ENCODE results near the gene DGCR8. TPM values are rescaled to one million over a fixed set of nuclear protein-coding genes. Genes with fewer than 3 reads are reported as not detected.

DGCR8 gene
- total and polyA plus RNA-seq, 7 donors = 6.7 to 32.7 (median 15.3) TPM

DNA sequence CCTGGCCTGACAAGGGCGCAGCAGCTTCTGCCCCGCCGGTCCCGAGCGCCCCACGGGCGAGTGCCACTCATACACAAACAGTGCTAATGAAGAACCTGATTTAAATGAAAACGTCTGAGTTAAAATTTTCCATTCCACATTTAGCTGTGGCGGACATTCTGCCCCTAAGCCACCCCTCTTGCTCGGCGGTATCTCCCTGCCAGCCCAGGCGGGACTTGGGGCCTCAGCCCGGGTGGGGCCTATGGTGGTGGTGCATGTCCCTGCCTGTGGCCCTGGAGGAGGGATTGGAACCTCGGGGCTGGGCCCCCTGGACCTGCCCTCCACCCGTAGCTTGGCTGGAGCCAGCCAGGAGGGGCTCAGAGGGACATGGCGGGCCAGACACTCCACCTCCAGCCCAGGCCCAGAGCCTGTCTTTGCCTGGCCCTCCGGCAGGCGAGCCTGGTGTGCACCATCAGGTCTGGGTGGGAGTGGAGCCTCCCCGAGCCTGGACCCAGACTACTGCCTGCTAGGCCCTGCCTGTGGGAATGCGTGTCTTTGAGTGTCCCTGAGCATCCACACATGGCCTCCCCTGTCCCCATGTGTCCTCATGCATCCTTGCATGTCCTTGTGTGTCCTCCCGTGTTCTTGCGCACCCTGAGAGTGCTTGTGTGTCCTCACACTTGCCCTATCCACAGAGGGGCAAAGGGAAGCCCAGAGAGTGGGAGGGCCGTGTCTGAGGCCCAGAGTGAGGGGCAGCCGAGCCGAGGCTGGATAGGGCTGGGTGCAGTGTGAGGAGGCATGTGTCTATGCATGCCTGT, 56.0 kb downstream of the DGCR8 start:
- H3K27me3 ChIP-seq = no peaks in the 10 kb centered on the region
- no peak for DNase-seq
- H3K4me3 ChIP-seq = no peak overlapping the region
- no peaks in the 10 kb centered on the region for H3K9me3 ChIP-seq
- intact Hi-C loops (cut with DNase I) = loop anchor here (10.0 kb wide), 1 partner anchor 281 kb away; the partner anchor contains the start of genes GNB1L and RTL10
- peaks cover 0 to 14% (median 0%) of the 10 kb centered on the region in 4 donors for H3K36me3 ChIP-seq
- TF ChIP-seq POLR2AphosphoS5 (IDR thresholded peaks at IDR 0.05) = no peak
- TF ChIP-seq, protein P1, sequence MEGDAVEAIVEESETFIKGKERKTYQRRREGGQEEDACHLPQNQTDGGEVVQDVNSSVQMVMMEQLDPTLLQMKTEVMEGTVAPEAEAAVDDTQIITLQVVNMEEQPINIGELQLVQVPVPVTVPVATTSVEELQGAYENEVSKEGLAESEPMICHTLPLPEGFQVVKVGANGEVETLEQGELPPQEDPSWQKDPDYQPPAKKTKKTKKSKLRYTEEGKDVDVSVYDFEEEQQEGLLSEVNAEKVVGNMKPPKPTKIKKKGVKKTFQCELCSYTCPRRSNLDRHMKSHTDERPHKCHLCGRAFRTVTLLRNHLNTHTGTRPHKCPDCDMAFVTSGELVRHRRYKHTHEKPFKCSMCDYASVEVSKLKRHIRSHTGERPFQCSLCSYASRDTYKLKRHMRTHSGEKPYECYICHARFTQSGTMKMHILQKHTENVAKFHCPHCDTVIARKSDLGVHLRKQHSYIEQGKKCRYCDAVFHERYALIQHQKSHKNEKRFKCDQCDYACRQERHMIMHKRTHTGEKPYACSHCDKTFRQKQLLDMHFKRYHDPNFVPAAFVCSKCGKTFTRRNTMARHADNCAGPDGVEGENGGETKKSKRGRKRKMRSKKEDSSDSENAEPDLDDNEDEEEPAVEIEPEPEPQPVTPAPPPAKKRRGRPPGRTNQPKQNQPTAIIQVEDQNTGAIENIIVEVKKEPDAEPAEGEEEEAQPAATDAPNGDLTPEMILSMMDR (IDR thresholded peaks at IDR 0.05) = no peak
- TF ChIP-seq POLR2A (IDR thresholded peaks at IDR 0.05) = no peak
- no peak for TF ChIP-seq EP300 (IDR thresholded peaks at IDR 0.05)
- peaks cover 0 to 67% (median 62%) of the 10 kb centered on the region in 4 donors for H3K4me1 ChIP-seq
- H3K27ac ChIP-seq = no peak overlapping the region
- WGBS, 2 donors = 86 to 89% methylated on average over 25 of the region's 25 CpGs

DNA sequence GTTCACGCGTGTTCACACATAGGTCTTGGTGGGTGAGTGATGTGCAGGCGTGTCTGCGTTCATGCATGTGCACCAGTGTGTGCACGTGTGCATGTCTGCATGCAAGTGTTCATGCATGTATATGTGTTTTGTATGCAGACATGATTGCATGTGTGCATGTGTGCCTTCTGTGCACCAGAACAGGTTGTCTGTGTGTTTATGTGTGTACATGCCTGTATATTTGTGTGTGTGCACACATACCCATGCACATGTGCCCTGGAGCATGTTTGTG, 56.5 kb downstream of the DGCR8 start:
- peaks cover 0 to 67% (median 62%) of the 10 kb centered on the region in 4 donors for H3K4me1 ChIP-seq
- intact Hi-C loops (cut with DNase I) = loop anchor here (10.0 kb wide), 1 partner anchor 282 kb away; the partner anchor contains the start of genes GNB1L and RTL10
- no peak overlapping the region for H3K27ac ChIP-seq
- WGBS, 2 donors = 97% methylated on average over 5 of the region's 5 CpGs
- no peak overlapping the region for H3K4me3 ChIP-seq
- H3K36me3 ChIP-seq = peaks cover 0 to 14% (median 0%) of the 10 kb centered on the region in 4 donors
- TF ChIP-seq EP300 (IDR thresholded peaks at IDR 0.05) (no peak), POLR2A (IDR thresholded peaks at IDR 0.05) (no peak)
- H3K27me3 ChIP-seq = no peaks in the 10 kb centered on the region
- no peaks in the 10 kb centered on the region for H3K9me3 ChIP-seq
- no peak for DNase-seq

DNA sequence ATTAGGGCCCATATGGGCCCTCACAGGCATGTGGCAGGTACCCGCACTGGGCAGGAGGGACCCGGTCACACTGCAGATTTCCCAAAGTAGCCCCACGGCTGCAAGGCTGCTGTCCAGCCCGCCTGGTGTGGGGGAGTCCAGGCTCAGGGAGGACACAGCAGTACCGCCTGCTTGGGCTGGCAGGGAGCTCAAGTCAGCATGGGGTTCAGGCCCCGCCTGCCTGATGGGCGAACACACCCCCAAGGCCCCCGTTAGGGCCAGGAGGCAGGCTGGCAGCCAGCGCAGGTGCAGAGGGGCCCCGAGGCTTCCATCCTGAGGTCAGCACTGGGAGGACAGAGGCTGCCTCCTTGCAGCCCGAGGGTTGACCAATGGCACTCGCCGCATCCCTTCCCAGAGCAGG, 57.1 kb downstream of the DGCR8 start:
- intact Hi-C loops (cut with DNase I) = loop anchor here (10.0 kb wide), 1 partner anchor 282 kb away; the partner anchor contains the start of genes GNB1L and RTL10
- TF ChIP-seq, protein P1 (IDR thresholded peaks at IDR 0.05) = no peak
- TF ChIP-seq POLR2AphosphoS5 (IDR thresholded peaks at IDR 0.05) (no peak), POLR2A (IDR thresholded peaks at IDR 0.05) (no peak), EP300 (IDR thresholded peaks at IDR 0.05) (no peak)
- peaks cover 0 to 67% (median 62%) of the 10 kb centered on the region in 4 donors for H3K4me1 ChIP-seq
- H3K9me3 ChIP-seq = no peaks in the 10 kb centered on the region
- H3K4me3 ChIP-seq = no peak overlapping the region
- H3K27ac ChIP-seq = peak overlapping the region in 2 of 4 donors; percentile 28 to 39
- peaks cover 0 to 14% (median 0%) of the 10 kb centered on the region in 4 donors for H3K36me3 ChIP-seq
- DNase-seq = no peak
- 86 to 88% methylated on average over 13 of the region's 13 CpGs for WGBS, 2 donors
- H3K27me3 ChIP-seq = no peaks in the 10 kb centered on the region

DNA sequence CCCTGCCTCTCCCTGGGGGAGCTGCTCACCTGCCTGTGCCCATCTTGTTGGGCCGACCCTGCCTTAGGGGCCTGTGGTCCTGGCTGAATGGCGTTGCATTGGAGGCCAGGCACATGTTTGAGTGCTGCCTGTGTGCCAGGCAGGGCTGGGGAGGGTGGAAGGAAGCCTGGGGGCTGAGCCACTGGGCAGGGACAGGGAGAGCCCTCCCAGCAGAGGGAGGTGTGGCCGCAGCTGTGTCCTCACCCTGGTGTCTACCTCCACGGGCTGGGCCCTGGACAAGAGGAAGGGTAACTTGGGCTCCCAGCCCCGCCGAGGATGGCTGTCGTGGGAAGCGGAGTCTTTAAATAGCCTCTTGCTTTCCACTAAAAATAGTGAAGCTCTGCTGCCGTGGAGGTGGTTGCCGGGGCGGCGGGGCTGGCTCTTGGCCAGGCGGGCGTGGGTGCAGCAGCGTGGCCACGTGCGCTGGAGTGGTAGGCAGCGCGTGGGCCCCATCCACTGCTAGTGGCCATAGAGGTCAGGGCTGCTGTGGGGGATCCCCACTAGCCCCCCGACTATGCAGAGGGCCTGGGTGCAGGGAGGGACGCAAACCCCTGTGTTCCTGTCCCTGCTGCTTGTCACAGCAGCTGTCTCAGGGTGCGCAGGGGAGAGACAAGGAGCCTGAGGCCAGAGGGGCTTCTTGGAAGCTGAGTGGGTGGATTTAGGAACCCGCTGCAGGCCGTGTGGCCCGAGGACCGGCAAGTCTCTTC, 57.8 kb downstream of the DGCR8 start:
- peak overlapping the region in 1 of 4 donors; percentile 15 for H3K4me3 ChIP-seq
- H3K36me3 ChIP-seq = peaks cover 0 to 16% (median 0%) of the 10 kb centered on the region in 4 donors
- 39 to 47% methylated on average over 26 of the region's 26 CpGs for WGBS, 2 donors
- H3K4me1 ChIP-seq = peaks cover 0 to 59% (median 54%) of the 10 kb centered on the region in 4 donors
- no peak for DNase-seq
- no peaks in the 10 kb centered on the region for H3K9me3 ChIP-seq
- no peak for TF ChIP-seq POLR2AphosphoS5 (IDR thresholded peaks at IDR 0.05)
- TF ChIP-seq POLR2A (IDR thresholded peaks at IDR 0.05) = no peak
- TF ChIP-seq EP300 (IDR thresholded peaks at IDR 0.05) = no peak
- TF ChIP-seq, protein P1 (IDR thresholded peaks at IDR 0.05) = no peak
- peak overlapping the region; percentile 14 to 42 (median 34) for H3K27ac ChIP-seq
- intact Hi-C loops (cut with DNase I) = loop anchor here (10.0 kb wide), 1 partner anchor 283 kb away; the partner anchor contains the start of genes GNB1L and RTL10
- no peaks in the 10 kb centered on the region for H3K27me3 ChIP-seq

DNA sequence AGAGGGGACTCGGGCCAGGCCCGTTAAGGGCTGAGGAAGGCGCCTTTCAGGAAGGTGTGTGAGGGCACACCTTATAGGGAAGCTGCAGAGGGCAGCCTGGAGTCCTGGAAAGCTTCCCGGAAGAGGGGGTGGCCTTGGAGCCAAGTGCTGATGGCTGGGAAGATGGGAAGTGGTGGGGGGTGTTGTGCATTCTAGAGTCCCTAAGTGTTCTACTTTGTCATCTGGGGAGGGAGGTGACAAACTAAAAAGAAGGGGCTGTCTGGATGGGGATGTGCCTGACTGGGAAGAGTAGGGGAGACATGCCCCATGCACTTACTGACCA, 58.3 kb downstream of the DGCR8 start:
- Histone ChIP-seq H3K27ac (peak overlapping the region; percentile 14 to 42 (median 34)), H3K4me3 (no peak overlapping the region), H3K9me3 (no peaks in the 10 kb centered on the region), H3K27me3 (no peaks in the 10 kb centered on the region), H3K36me3 (peaks cover 0 to 22% (median 0%) of the 10 kb centered on the region in 4 donors), H3K4me1 (peaks cover 0 to 54% (median 49%) of the 10 kb centered on the region in 4 donors)
- WGBS, 2 donors = 24 to 66% methylated on average over 4 of the region's 4 CpGs
- TF ChIP-seq POLR2AphosphoS5 (IDR thresholded peaks at IDR 0.05) (no peak), POLR2A (IDR thresholded peaks at IDR 0.05) (no peak), EP300 (IDR thresholded peaks at IDR 0.05) (no peak)
- TF ChIP-seq, protein P1 (IDR thresholded peaks at IDR 0.05) = no peak
- intact Hi-C loops (cut with DNase I) = loop anchor here (10.0 kb wide), 1 partner anchor 284 kb away; the partner anchor contains the start of genes GNB1L and RTL10
- DNase-seq = no peak
